Subcutaneous adipose tissue (tissue), 4 donors: ENCODE data around the gene FZD7. TPM values are rescaled to one million over a fixed set of nuclear protein-coding genes. Genes with fewer than 3 reads are reported as not detected.

ENCODE experiments used
- CTCF ChIP-seq: fragments of 450-650 bp; IDR thresholded peaks from one replicate; pipeline ENCODE4 v1.5.1; 2016; ENCODE audit warnings: low read depth, mild to moderate bottlenecking, control low read depth, antibody characterized with exemption, moderate library complexity
- total RNA-seq, 4 donors: library from RNA; depleted of rRNA; stranded (reverse); fragments of >200 nt; gene quantifications; one replicate each; pipeline ENCODE4 v1.1.0, GENCODE V29; 2016

The FZD7 gene
- total RNA-seq, result 1 to 10 TPM; 3.8 to 8.6 (median 6.6) TPM

GRCh38 chr2:202033317-202034248 lies at the start of gene FZD7:
Gene FZD7 (plus strand): TSS chr2:202033855. CDS start chr2:202034648, 793 bp downstream.
- no peak for TF ChIP-seq CTCF

GRCh38 chr2:201984333-201984732 lies 49.3 kb upstream of the FZD7 start:
- no peak for TF ChIP-seq CTCF

- no peak for TF ChIP-seq CTCF
These were observed 48.7 kb upstream of the FZD7 start for GRCh38 chr2:201984800-201985525.

- no peak for TF ChIP-seq CTCF
These were observed 47.8 kb upstream of the FZD7 start for GRCh38 chr2:201985728-201986462.

GRCh38 chr2:201986463-201986735 lies 47.3 kb upstream of the FZD7 start:
- no peak for TF ChIP-seq CTCF

- TF ChIP-seq CTCF, result no peak
These were observed 46.2 kb upstream of the FZD7 start for GRCh38 chr2:201987426-201987825.

- no peak for TF ChIP-seq CTCF
These were observed 43.6 kb upstream of the FZD7 start for GRCh38 chr2:201990069-201990468.
